NK-92 treated with Interleukin-12 subunit alpha and Interleukin-12 subunit beta, amount 100 ng/mL, for 24 hours (cell line): ENCODE measurements around the gene LMO2.

Experiments used
- DNase-seq: peaks from one replicate; lab custom pipeline; 2025; lab: John Stamatoyannopoulos, UW

LMO2 gene

DNA sequence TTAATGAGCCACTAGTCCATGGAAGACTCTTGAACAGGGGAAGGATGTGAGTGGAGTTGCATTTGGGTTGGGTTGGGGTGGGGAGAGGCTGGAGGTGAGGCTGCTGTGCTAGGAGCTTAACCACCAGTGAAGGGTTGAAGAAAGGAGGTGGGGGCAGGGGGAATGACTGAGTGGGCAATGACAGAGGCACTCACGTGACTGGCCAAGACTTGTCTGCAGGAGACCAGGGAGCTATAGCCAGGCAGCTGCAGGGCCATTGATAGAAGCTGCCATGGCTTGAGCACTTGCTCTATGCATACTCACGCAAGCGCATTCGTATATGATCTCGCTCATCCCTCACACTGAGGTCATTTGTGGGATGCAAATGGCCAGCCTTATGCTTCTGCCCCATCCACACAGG, 4.0 kb downstream of the LMO2 start:
- no peak for DNase-seq

DNA sequence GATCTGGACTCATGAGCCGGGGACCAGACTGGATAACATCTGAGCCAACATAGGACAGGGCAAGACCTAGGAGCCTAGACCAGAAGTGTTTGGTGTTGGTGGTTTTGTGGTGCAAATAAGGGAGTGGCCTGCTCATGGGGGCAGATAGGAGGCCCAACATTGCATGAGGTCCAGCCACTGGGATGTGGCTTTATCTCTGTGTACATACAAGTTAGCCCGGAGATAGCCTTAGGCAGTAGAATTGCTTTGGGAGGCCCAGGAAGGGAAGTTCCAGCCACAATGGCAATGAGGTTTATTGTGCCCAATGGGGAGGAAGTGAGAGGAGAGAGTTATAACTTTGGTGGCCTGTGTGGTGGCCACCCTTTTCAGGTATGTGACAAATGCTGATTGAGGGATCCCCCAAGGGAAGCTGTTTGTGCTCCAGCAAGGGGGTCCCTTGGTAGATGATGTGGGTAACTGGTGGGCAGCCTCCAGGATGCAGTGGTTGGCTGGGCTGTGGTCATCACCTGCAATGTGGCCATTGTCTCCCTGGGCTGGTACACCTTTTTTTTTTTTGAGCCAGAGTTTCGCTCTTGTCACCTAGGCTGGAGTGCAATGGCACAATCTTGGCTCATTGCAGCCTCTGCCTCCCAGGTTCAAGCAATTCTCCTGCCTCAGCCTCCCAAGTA, 6.4 kb downstream of the LMO2 start:
- no peak for DNase-seq

- DNase-seq = no peak
Measured at GRCh38 chr11:33884601-33885000, 7.3 kb downstream of the LMO2 start.

GRCh38 chr11:33884035-33884434, 7.8 kb downstream of the LMO2 start:
- DNase-seq = no peak

GRCh38 chr11:33881651-33882503, 10.0 kb downstream of the LMO2 start:
- DNase-seq = no peak

GRCh38 chr11:33880979-33881378, 10.9 kb downstream of the LMO2 start:
- DNase-seq = no peak

- DNase-seq = no peak
Measured at GRCh38 chr11:33879375-33879774, 12.5 kb downstream of the LMO2 start.

DNA sequence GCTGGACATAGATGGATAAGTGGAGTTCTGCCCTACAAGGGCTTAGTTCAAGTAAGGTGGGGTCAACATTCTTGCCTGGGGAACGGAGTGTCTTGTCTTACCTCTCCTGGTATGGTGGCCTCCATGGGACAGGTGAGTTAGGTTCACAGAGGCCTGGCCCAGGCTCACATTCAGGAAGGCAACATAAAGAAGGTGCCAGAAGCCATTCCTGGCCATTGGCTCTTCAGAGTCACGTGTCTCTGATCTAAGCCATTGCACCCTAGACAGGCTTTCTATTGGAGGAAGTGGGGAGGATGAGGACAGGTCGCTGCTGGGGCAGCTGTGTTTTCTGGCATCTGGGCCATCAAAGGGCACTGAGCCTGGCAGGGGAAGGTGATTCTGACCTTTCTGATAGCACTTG, 14.8 kb downstream of the LMO2 start:
- DNase-seq = no peak

DNA sequence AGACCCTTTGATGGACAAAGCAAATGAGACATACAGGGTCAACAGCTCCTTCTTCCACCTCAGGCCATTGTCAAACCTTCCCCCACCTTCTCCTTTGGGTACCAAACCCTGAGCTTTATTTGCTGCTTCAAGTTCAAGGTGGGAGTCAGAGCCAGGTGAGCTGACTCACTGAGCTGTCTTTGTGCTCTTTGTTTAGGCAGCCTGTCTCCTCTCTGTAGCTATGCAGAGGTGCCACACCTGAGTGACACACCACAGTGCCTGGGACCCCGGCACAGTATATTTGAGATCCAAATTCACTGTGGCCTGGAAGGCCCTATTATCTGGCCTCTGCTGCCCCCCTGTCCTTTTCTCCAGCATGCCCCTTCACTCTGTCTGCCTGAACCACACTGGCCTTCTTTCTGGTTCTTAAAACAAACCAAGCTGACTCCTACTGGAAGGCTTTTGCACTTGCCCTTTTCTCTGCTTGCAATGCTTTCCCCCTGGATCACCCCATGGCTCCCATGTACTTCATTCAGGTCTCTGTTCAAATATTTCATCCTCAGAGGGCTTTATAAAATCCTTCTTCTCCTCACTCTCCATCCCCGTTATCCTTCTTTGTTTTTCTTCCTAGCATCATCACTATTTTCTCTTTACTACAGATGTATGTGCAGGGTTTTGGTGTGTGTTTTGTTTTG, 16.1 kb downstream of the LMO2 start:
- no peak for DNase-seq

DNA sequence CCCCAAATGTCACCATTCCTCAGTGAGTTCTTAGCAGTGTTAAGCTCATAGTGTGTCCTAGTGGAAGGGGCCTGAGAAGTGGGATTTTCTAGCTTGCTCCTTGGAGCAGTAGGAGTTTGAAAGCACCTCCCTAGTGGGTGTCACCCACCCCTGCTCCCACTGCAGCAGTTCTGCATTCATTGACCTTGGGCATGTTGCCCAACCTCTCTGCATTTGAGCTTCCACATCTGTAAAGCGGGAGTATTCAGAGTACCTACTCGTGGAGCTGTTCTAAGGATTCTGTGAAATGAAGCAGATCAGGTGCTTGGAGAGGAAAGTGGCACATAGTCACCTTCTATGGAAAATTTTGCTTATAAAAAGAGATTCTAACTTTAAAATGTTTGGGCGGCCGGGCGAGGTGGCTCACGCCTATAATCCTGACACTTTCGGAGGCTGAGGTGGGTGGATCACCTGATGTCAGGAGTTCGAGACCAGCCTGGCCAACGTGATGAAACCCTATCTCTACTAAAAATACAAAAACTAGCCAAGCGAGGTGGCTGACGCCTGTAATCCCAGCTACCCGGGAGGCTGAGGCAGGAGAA, 16.9 kb downstream of the LMO2 start:
- no peak for DNase-seq

DNA sequence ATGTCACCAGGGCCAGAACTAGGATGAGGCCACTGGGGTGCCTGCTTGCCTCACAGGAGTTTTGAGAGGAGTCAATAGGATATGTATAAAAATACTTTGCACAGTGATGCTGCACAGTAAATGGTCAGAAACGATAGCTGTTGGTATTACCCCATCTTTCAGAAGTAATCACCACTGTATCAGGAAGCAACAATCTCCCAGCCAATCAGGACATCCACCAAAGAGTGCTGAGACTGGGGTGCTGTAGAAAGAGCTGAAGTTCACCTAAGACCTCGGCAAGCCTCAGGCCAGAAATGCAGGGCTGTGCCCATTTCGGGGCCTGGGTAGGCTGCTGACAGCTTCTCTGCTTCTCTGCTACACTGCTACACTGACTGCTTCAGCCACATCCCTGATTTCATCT, 17.4 kb downstream of the LMO2 start:
- DNase-seq = no peak

DNA sequence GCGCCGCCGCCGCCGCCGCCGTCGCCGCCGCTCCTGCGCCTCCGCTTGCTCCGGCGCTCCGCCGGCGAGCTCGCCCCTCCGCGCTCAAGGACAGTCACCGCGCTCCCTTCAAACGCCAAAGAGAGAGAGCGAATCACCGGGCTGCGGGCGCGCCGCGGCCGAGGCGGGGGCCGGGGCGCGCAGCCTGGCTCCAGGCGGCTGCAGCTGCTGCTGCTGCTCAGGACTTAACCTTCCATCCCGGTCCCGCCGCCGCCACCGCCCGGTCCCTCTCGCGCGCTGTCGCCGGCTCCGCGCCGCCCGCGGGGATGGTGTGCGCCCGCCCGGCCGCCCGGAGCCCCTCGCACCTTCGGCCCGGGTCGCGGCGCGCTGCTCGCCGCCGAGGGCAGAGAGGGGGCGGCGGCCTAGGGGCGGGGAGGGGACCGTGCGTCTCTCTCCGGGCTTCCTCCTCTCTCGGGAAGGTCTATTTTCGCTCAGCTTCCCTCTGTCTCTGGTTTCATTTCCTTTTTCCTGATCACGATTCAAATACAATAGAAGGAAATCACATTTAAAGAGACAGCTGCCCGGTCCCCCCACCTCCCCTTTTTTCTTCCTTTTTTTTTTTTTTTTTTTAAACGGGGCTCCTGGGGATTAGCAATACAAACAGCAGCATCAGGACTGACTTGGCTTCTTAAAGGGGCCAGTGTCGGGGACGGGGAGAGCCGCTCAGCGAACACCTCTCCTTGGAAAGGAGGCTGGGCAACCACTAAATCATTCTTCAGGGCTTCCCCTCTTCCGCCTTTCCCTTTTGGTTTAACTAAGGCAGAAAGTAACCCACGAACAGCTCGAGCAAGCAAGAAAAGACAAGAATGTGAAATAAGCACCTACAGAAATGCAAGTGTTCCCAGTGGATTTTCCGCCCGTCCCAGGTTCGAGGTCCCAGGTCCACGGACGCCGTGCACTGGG, 22.1 kb downstream of the LMO2 start:
- DNase-seq = no peak

DNA sequence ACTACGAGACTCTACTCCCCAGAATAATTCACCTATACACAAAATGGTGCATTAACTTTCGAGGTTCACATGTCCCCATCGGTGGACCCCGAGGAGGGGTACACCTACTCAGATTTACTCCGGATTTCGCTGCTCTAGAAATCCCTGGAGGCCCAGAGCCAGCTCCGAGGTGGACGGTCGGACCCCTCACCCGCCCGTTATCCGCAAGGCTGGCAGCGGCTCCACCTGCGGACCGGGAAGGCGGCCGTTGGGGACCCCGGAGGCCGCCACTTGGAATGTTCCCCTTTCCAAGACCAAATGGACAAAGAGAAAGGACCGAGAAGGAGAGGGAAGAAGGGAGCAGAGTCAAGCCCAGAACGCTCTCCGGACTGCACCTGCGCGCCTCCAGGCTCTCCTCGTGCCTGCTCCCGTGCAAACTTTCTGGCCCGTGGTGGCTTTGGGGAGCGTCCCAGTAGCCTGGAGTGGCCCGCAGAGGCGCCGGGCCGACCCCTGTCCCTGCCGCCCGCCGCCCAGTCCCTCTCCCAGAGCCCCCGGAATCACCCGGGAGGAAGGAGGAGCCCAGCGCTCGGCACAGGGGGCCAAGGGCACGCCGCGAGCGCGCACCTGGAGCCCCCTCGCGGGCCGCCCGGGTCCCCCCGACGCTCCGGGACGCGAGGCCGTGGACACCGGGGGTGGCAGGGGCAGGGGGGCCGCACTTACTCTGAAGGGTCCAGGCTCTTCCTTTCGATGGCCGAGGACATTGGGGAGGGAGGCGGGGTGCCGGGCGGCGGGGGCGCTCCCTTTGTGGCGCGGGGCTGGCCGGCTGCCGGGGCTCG, 23.0 kb downstream of the LMO2 start:
- no peak for DNase-seq

GRCh38 chr11:33867996-33868646, 23.8 kb downstream of the LMO2 start:
- no peak for DNase-seq

DNA sequence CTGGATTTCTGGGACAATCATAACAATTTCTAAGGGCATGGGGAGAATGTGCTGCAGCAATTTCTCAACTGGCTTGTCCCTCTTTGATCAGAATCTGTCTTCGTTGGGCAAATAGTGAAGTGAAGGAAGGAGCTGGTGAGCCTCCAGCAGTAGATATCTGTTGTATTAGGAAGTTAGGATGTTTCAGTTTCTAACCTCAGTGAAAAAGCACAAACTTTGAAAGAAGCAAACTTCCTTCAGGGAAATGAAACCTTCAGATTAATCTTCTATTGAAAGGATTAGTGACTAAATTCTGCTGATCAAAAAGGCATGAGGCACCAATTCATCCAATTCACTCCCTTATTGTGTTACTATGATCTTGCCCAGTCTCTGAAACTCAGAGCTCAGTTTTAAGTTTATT, 24.3 kb downstream of the LMO2 start:
- DNase-seq = no peak

DNA sequence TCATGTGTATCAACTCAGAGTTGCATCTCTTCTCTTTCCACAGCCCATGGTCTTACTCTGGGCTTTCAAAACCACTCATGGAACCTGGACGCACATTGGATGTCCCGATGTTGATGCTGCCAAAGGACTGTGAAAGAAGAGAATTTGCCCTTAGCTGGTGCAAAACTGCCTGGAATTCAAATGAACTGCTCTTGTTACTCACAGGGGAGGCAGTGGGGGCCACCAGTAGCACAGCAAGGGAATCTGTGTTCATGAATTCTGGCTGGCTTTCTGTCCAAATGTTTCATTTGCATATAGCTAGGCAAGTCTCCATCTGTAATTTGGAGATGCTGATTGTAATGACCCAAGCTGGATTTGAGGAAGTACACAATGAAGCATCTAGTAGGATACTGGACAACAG, 24.9 kb downstream of the LMO2 start:
- no peak for DNase-seq

GRCh38 chr11:33864479-33864878, 27.4 kb downstream of the LMO2 start:
- DNase-seq = no peak

DNA sequence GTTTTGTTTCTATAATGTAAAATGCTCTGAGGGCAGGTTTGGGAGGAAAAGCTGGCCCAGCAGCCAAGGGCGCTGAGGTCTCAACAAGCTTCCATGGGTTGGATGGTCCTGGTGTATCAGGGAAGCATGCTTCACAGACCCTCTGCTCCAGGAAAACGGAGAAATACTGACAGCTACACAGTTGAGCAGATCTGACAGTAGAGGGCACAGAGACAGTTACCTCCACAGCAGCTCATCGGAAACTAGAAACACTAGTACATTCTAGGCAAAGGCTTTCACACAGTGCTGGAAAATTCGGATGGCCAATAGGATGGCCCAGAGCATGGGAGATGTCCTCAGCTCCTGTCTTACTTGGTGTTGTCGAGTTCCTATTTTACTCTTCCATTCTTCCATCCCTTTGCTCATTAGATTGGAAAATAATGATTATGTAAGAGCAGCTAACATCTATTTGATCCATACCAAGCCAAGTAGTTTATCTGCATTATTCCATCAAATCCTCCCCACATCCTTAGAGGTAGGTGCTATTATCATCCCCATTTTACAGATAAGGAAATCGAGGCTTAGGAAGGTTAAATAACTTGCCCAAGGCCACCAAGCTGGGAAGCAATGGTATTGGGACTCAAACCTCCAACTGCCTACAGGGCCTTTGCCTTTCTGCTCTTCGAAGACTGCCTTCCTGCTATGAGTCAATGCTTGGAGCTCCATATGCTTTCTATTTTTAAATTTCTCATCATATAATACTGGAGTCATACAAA, 28.3 kb downstream of the LMO2 start:
- DNase-seq = no peak

GRCh38 chr11:33861941-33862589, 29.8 kb downstream of the LMO2 start:
- no peak for DNase-seq
